GM12864 (cell line): ENCODE measurements around the gene MISP.
"Not testable (repeated sequence)": the region's sequence is repeated elsewhere in the genome, so short reads cannot be mapped to it uniquely, and the experiment has no call there.

Source experiments
- DNase-seq: peaks from one replicate; pipeline ENCODE4 v3.0.0-alpha.2; 2011; ENCODE audit warnings: low read depth
- H3K4me3 ChIP-seq: 2 replicates; pipeline ENCODE4 v1.5.1; 2011; ENCODE audit warnings: mild to moderate bottlenecking, low read depth, low read length, control low read depth
- CTCF ChIP-seq: IDR thresholded peaks from 2 replicates; pipeline ENCODE4 v1.5.1; 2011; ENCODE audit warnings: low read depth, mild to moderate bottlenecking, moderate library complexity, low read length, control low read depth, inconsistent platforms; ENCODE audit errors: missing control alignments

Gene MISP

GRCh38 chr19:741506-742131, 9.3 kb upstream of the MISP start:
- TF ChIP-seq CTCF, result peak; percentile 41
- no peak overlapping the region for H3K4me3 ChIP-seq
- no peak for DNase-seq

DNA sequence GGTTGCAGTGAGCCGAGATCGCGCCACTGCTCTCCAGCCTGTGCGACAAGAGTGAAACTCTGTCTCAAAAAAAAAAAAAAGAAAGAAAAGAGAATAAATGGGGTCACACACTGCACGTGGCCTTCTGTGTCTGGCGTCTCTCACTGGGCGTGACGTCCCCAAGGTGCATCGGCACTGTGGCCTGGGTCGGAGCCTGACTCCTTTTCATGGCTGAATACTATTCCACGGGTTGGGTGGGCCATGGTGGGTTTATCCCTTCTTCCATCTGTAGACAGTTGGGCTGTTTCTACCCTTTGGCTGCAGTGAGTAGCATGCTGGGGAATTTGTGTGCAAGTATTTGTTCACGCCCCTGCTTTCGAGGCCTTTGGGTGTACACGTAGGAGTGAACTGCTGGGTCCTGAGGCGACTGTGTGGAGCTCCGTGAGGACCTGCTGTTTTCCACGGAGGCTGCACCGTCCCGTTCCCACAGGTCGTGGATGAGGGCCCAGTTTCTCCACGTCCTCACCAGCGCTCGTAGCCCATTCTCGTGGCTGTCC, 8.3 kb upstream of the MISP start:
- no peak for DNase-seq

GRCh38 chr19:743168-743687, 7.7 kb upstream of the MISP start:
- H3K4me3 ChIP-seq, result no peak overlapping the region
- no peak for TF ChIP-seq CTCF
- no peak for DNase-seq

More for the DNA sequence above, 8.3 kb upstream of the MISP start:
- no peak for TF ChIP-seq CTCF
- no peak overlapping the region for H3K4me3 ChIP-seq

- not testable (repeated sequence) for DNase-seq
These were observed 5.8 kb upstream of the MISP start for GRCh38 chr19:745138-745537.

GRCh38 chr19:746208-746819, 4.6 kb upstream of the MISP start:
- H3K4me3 ChIP-seq, result no peak overlapping the region
- TF ChIP-seq CTCF, result no peak
- DNase-seq, result no peak

More at GRCh38 chr19:745138-745537, 5.8 kb upstream of the MISP start:
- not testable (repeated sequence) for H3K4me3 ChIP-seq

GRCh38 chr19:746956-747355, 4.0 kb upstream of the MISP start:
- H3K4me3 ChIP-seq, result no peak overlapping the region
- DNase-seq, result no peak
- no peak for TF ChIP-seq CTCF

DNA sequence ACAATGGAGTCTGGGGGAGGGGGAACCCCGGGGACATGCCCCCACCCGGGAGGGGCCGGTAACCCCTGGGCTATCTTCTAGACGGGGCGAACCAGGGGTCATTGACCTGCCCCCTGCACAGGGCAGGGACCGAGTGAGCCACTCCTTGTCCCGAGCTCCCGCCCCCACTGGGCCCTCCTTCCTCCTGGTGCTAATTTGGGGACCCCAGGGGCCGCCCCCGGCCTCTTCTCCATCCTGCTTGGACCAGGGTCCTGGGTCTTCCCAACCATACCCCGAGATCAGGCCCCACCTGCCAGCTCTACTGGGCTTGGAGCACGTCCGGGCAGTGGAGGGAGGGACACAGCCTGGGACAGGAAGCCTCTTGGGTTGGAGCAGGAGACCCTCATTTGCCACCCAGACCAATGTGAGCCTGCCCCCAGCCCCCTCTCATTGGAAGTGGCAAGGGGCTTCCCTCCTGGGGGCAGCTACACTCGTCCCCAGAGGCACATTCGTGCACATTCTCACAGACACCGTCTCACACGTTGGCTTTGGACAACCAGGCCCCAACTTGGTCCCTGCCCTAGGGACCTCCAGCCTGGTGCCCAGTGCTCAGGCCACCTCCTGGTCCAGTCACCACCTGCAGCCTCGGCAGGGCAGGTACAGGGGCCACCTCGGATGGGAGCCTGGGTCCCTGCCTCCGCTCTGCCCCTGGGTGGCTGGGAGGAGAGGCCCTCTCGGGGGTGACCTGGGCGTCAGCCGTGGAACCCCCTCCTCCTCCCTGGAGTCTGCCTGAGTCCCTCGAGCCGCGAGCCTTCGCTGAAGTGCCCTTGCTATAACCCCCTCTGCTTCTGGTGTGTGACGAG, 3.3 kb upstream of the MISP start:
- no peak for TF ChIP-seq CTCF
- DNase-seq, result no peak
- no peak overlapping the region for H3K4me3 ChIP-seq
